ENCODE data around the gene ATP6V1G2.
"Not testable (repeated sequence)": the region's sequence is repeated elsewhere in the genome, so short reads cannot be mapped to it uniquely, and the experiment has no call there.

Gene ATP6V1G2

GRCh38 chr6:31528307-31528777, 18.1 kb downstream of the ATP6V1G2 start:
- DNase-seq (ENCODE audit: low read depth) = no peak
- TF ChIP-seq, protein P1, sequence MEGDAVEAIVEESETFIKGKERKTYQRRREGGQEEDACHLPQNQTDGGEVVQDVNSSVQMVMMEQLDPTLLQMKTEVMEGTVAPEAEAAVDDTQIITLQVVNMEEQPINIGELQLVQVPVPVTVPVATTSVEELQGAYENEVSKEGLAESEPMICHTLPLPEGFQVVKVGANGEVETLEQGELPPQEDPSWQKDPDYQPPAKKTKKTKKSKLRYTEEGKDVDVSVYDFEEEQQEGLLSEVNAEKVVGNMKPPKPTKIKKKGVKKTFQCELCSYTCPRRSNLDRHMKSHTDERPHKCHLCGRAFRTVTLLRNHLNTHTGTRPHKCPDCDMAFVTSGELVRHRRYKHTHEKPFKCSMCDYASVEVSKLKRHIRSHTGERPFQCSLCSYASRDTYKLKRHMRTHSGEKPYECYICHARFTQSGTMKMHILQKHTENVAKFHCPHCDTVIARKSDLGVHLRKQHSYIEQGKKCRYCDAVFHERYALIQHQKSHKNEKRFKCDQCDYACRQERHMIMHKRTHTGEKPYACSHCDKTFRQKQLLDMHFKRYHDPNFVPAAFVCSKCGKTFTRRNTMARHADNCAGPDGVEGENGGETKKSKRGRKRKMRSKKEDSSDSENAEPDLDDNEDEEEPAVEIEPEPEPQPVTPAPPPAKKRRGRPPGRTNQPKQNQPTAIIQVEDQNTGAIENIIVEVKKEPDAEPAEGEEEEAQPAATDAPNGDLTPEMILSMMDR (conservative IDR thresholded peaks at IDR 0.05; ENCODE audit: low read depth, low read length) = no peak
- H3K4me3 ChIP-seq (ENCODE audit: low read depth, low read length) = no peak overlapping the region

DNA sequence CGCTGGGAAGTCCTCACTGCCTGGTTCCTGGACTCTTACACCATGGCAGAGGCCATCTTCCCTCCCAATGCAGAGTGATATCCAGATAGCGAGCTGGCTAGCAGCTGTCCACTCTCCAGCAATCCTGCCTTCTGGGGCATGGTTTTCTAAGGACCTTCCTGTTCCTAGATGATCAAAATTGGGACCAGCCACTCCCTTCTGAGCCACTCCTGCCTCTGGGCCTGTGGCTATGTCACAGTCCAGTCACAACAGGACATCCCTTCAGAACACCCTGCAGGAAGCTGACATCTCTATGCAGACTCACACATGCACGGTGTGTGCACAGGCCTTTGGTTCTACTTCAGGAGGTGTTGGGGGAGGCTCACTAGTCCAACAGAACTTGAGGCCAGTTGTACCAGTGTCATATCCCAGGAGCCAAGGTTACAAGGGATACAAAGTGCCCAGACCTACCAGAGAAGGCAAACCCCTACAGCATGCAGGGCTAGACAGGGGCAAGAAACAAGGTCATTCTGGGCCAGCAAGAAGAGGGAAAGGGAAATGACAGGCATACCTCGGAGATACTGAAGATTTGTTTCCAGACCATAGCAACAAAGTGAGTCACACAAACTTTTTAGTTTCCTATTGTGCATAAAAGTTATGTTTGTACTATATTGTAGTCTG, 20.3 kb downstream of the ATP6V1G2 start:
- TF ChIP-seq, protein P1 (conservative IDR thresholded peaks at IDR 0.05; ENCODE audit: low read depth, low read length) = no peak
- peak; percentile 64 for DNase-seq (ENCODE audit: low read depth)
- no peak overlapping the region for H3K4me3 ChIP-seq (ENCODE audit: low read depth, low read length)

DNA sequence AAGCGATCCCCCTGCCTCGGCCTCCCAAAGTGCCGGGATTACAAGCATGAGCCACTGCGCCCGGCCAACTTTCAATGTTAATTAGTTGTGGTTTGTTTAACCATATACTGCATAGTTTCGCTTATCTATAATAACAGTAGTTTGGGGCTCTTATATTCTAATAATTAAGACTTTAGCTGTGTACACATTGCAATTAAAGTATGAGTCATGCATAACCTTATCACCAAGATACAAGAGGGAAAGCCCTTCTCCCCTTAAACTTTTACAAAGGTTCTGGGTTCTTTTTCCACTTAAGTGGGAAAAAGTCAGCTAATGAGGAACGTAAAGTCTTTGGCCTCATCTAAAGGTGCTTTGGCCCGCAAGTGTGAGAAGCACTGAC, 20.9 kb downstream of the ATP6V1G2 start:
- TF ChIP-seq, protein P1 (conservative IDR thresholded peaks at IDR 0.05; ENCODE audit: low read depth, low read length) = no peak
- H3K4me3 ChIP-seq (ENCODE audit: low read depth, low read length) = no peak overlapping the region
- no peak for DNase-seq (ENCODE audit: low read depth)

DNA sequence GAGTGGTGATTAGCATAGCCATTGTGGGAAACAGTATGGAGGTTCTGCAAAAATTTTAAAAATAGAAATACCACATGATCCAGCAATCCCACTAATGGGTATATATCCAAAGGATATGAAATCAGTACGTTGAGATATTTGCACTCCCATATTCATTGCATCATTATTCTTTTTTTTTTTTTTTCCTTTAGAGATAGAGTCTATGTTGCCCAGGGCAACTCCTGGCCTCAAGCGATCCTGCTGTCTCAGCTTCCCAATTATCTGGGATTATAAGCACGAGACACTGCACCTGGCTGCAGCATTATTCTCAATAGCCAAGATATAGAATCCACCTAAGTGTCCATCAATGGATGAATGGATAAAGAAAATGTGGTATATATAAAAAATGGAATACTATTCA, 24.6 kb downstream of the ATP6V1G2 start:
- TF ChIP-seq, protein P1 (conservative IDR thresholded peaks at IDR 0.05; ENCODE audit: low read depth, low read length) = no peak
- no peak for DNase-seq (ENCODE audit: low read depth)
- H3K4me3 ChIP-seq (ENCODE audit: low read depth, low read length) = no peak overlapping the region

DNA sequence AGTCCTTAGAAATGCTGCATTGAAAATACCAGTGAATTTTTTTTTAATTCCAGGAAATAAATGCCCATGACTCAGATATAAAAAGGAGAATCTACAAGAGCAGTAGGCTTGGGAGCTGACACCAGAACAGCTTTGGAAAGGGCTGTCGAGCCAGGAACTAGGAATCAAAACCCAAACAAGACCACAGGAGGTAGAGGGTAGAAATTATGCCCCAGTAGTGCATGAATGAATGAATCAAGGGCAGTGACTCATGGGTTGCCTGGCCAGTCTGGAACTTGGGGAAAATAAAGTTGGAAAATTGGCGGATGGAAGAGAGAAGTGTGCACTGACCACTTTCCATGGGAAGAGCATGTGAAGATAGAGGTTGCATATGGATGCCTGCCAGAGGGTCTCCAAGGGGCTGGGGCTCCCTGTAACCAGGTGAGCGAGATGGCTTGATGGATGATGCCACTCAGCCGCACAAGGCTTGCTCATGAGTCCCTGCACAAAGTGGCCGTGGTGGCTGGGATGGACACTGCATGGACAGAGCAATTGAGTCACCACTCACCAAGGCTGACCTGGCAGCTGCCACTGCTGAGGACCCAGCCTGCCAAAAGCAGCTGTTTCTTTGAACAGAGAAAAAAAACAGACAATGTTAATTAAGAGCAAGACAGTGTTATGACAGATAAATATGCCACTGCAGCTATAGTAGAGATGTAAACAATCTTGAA, 32.8 kb downstream of the ATP6V1G2 start:
- no peak overlapping the region for H3K4me3 ChIP-seq (ENCODE audit: low read depth, low read length)
- DNase-seq (ENCODE audit: low read depth) = no peak
- TF ChIP-seq, protein P1 (conservative IDR thresholded peaks at IDR 0.05; ENCODE audit: low read depth, low read length) = no peak

- TF ChIP-seq, protein P1 (conservative IDR thresholded peaks at IDR 0.05; ENCODE audit: low read depth, low read length) = no peak
- no peak for DNase-seq (ENCODE audit: low read depth)
- H3K4me3 ChIP-seq (ENCODE audit: low read depth, low read length) = no peak overlapping the region
Observed at GRCh38 chr6:31510007-31510406, 36.4 kb downstream of the ATP6V1G2 start.

DNA sequence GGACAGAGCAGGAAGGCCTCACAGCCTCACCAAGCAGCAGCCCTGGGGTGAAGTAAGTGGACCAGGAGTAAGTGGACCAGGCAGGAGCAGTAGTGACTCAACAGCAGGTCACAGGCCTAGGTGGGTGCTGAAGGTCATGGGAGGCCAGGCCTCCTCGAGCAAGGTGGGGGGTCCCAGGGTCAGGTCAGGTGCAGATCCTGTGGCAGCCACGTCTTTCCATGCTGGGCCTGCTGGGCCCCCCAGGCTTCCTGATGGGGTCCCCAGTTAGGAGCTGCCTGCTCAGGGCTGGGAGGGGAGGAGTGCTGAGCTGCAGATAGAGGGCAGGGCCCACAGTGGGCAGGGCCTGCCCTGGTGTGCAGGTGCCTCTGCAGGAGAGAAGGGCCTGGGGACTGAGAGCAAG, 37.4 kb downstream of the ATP6V1G2 start:
- DNase-seq (ENCODE audit: low read depth) = not testable (repeated sequence)

More for the DNA sequence above, 37.4 kb downstream of the ATP6V1G2 start:
- H3K4me3 ChIP-seq (ENCODE audit: low read depth, low read length) = not testable (repeated sequence)

All from choroid plexus epithelial cell (primary cell).